PC-9 (cell line): ENCODE measurements around the gene WASHC2A. TPM values are rescaled to one million over a fixed set of nuclear protein-coding genes. Genes with fewer than 3 reads are reported as not detected.
"Not testable (repeated sequence)": the region's sequence is repeated elsewhere in the genome, so short reads cannot be mapped to it uniquely, and the experiment has no call there.

ENCODE experiments used
- BruUV-seq: library from RNA; stranded (reverse); fragments of 400-500 nt; replicated peaks from 2 replicates; lab custom pipeline; 2021; lab: Mats Ljungman, UMichigan
- CTCF ChIA-PET: fragments of 300-600 bp; sonication (Branson Sonifier 250); formaldehyde crosslinking; loops from one replicate; lab custom pipeline; 2022; ENCODE audit warnings: antibody characterized with exemption; lab: Charles Lee
- POLR2A ChIA-PET: fragments of 300-600 bp; sonication (Branson Sonifier 250); formaldehyde crosslinking; loops from one replicate; lab custom pipeline; 2022; ENCODE audit warnings: antibody characterized with exemption; ENCODE audit not compliant: unreplicated experiment; lab: Charles Lee
- DNase-seq, 2 experiments: peaks; one replicate each; pipeline versions ENCODE4 v3.0.0 to v3.0.0-alpha.2; 2015 to 2022; ENCODE audit warnings: mixed read lengths in 1 of 2
- H2AFZ ChIP-seq: fragments of 200-600 bp; sonication (generic); 2 replicates; pipeline ENCODE4 v1.8.1; 2017; ENCODE audit warnings: antibody characterized with exemption
- H3F3A ChIP-seq: fragments of 200-600 bp; sonication (generic); 2 replicates; pipeline ENCODE4 v1.8.1; 2017; ENCODE audit warnings: antibody characterized with exemption, mild to moderate bottlenecking, low read depth; ENCODE audit not compliant: insufficient read depth
- H3K27ac ChIP-seq: fragments of 200-600 bp; sonication (generic); 2 replicates; pipeline ENCODE4 v1.6.1; 2016; ENCODE audit warnings: mixed run types
- H3K27me3 ChIP-seq: fragments of 200-600 bp; sonication (generic); 2 replicates; pipeline ENCODE4 v1.6.1; 2016; ENCODE audit warnings: low read depth, mixed run types; ENCODE audit not compliant: insufficient read depth
- H3K36me3 ChIP-seq: fragments of 200-600 bp; sonication (generic); 2 replicates; pipeline ENCODE4 v1.6.1; 2016; ENCODE audit warnings: low read depth, mixed run types
- H3K4me1 ChIP-seq: fragments of 200-600 bp; sonication (generic); replicated peaks from 2 replicates; pipeline ENCODE4 v1.6.1; 2016; ENCODE audit warnings: mixed run types; ENCODE audit not compliant: insufficient read depth
- H3K4me2 ChIP-seq: fragments of 200-600 bp; sonication (generic); 2 replicates; pipeline ENCODE4 v1.6.1; 2017; ENCODE audit warnings: mixed run types
- H3K4me3 ChIP-seq: fragments of 200-600 bp; sonication (generic); 2 replicates; pipeline ENCODE4 v1.6.1; 2016; ENCODE audit warnings: mixed run types
- H3K79me2 ChIP-seq: fragments of 200-600 bp; sonication (generic); 2 replicates; pipeline ENCODE4 v1.6.1; 2017; ENCODE audit warnings: low read depth, mixed run types
- H3K9me2 ChIP-seq: fragments of 200-600 bp; sonication (generic); 2 replicates; pipeline ENCODE4 v1.8.1; 2017; ENCODE audit warnings: mild to moderate bottlenecking; ENCODE audit not compliant: insufficient read depth
- H3K9me3 ChIP-seq: fragments of 200-600 bp; sonication (generic); 2 replicates; pipeline ENCODE4 v1.8.1; 2016; ENCODE audit warnings: low read depth; ENCODE audit not compliant: insufficient read depth
- H4K20me1 ChIP-seq: fragments of 200-600 bp; sonication (generic); 2 replicates; pipeline ENCODE4 v1.8.1; 2017; ENCODE audit not compliant: insufficient read depth
- EZH2 ChIP-seq: fragments of 200-600 bp; sonication (generic); IDR thresholded peaks from 2 replicates; pipeline ENCODE4 v1.8.0; 2017; ENCODE audit warnings: antibody characterized with exemption, low read depth
- intact Hi-C: fragments of 100-400 bp; cut with micrococcal nuclease; formaldehyde crosslinking; loops from one replicate; pipeline ENCODE4 v1.10.0; 2022; ENCODE audit not compliant: unreplicated experiment
- total RNA-seq: library from RNA; stranded (reverse); gene quantifications from 2 replicates; pipeline ENCODE4 v1.2.3, GENCODE V29; 2021
- TF ChIP-seq, protein P1 (sequence below): fragments of 200-600 bp; sonication (generic); conservative IDR thresholded peaks from 2 replicates; pipeline ENCODE4 v1.6.1; 2017; ENCODE audit warnings: mixed run types, antibody characterized with exemption, mild to moderate bottlenecking, moderate library complexity

The WASHC2A gene
- total RNA-seq, 1 experiment from 2014 or later, result 42.6 TPM

DNA sequence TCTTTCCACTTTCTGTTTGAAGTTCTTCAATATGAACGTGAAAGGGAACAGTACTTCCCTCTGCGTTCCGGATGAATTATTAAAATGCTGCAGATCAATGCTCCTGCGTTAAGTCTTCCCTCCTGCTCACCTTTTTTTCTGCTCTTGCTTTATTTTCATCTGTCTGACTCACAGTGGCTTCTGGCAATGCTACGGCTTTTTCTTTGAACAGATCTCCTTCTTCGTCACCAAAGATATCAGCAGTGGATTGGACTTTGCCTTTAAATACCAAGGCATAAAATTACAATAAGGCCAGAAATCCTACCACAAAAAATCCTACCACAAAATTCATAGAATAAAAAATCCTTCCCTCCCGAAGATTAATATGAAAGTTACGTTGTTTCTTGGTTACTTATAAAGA lies 11.1 kb upstream of the WASHC2A start:
- H3K27me3 ChIP-seq, H3K9me2 ChIP-seq, H3K27ac ChIP-seq, H4K20me1 ChIP-seq, H3K4me2 ChIP-seq, H3K9me3 ChIP-seq, H3F3A ChIP-seq, H3K36me3 ChIP-seq, CTCF ChIA-PET, POLR2A ChIA-PET, H3K4me1 ChIP-seq, DNase-seq, H3K4me3 ChIP-seq, intact Hi-C loops, H2AFZ ChIP-seq, H3K79me2 ChIP-seq, BruUV-seq: not testable (repeated sequence)

DNA sequence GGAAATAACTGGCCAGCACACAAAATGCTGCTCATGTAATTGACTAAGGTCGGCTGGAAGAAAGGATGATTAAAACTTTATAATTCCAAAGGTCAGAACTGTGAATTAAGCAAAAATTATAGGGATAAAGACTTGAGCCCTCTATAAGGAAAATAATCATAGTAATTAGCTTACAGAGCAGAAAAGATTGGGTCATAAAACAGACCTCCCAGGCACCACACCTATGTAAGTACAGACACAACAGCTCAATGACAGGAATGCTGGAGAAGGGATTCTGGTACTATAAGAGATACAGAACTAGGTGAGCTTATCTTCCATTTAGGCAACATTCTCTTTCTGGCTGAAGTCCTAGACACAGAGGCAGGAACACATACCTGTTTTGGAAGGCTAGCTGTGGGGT lies 9.0 kb upstream of the WASHC2A start:
- H3K4me1 ChIP-seq, POLR2A ChIA-PET, H3K9me2 ChIP-seq, H3K79me2 ChIP-seq, H3K9me3 ChIP-seq, H2AFZ ChIP-seq, H3K4me3 ChIP-seq, H4K20me1 ChIP-seq, CTCF ChIA-PET, H3K27me3 ChIP-seq, H3F3A ChIP-seq, DNase-seq, BruUV-seq, H3K36me3 ChIP-seq, intact Hi-C loops, H3K27ac ChIP-seq, H3K4me2 ChIP-seq: not testable (repeated sequence)

DNA sequence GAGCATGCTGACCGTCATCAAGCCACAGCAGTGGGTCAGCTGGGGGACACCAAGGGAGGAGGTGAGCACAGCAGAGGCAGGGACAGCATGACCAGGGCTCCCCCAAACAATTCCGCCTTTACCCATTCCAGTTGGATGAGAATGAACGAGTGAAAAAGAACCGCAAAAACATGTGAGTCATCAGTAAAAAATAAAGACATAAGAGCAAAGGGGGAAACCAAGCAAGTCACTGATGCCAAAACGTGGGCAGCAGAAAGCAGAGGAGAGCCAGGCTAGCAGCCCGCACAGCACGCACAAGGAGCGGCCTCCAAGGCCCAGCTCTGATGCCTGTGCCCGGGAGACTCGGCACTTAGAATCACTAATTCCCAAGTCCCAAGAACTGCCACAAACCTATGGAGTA lies 7.8 kb upstream of the WASHC2A start:
- H3K9me3 ChIP-seq, CTCF ChIA-PET, DNase-seq, H3K9me2 ChIP-seq, H2AFZ ChIP-seq, H3K4me2 ChIP-seq, H3K27me3 ChIP-seq, BruUV-seq, H3K27ac ChIP-seq, H3K4me3 ChIP-seq, POLR2A ChIA-PET, H4K20me1 ChIP-seq, H3F3A ChIP-seq, H3K79me2 ChIP-seq, intact Hi-C loops, H3K4me1 ChIP-seq, H3K36me3 ChIP-seq: not testable (repeated sequence)

DNA sequence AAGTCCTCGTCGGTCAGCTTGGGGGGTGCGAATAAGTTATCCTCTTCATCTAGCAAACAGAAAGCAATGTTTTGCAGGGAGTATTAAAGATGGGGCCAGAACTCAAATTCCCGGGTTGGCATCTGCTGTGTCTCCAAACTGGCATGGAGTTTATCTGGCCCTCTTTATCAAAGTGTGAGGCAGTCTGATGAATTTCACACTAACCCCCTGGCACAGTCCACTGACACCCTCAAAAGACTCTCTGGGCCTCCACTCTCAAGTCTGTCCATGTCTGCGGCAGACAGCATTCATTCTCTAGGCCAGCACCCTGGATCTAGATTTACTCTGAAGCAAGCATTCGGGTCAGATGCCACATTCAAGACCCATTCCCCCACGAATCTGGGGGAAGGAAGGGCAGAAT lies 6.2 kb upstream of the WASHC2A start:
- CTCF ChIA-PET, DNase-seq, H3K27ac ChIP-seq, H3K36me3 ChIP-seq, H3K4me1 ChIP-seq, H3K4me3 ChIP-seq, BruUV-seq, H4K20me1 ChIP-seq, H2AFZ ChIP-seq, intact Hi-C loops, H3K79me2 ChIP-seq, H3K9me2 ChIP-seq, H3K9me3 ChIP-seq, H3F3A ChIP-seq, H3K27me3 ChIP-seq, POLR2A ChIA-PET, H3K4me2 ChIP-seq: not testable (repeated sequence)

DNA sequence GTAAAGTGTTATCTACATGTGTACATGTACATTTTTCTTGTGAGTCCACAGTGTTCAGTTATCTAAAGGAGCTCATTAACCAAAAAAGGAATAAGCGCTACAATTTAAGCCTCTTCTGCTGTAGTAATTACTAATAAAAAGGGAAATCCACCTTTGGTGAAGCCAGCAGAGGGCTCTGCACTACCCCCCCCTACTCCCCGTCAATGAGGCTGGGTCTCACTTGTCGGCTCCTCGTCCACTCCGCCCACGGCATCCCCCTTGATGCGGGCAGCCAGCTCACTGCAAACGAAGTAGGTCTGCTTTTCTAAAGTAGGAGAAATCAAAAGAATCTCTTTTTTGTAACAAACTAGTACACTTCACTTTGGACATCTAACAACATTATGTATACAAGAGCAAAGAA lies 4.7 kb upstream of the WASHC2A start:
- CTCF ChIA-PET, result no interaction called here
- Histone ChIP-seq H2AFZ (no peak overlapping the region), H3K4me1 (no peaks in the 10 kb centered on the region; the same call in 1 of the 2 replicates), H3K9me3 (no peaks in the 10 kb centered on the region), H3K79me2 (no peaks in the 10 kb centered on the region), H3K4me3 (no peak overlapping the region), H3K27me3 (no peaks in the 10 kb centered on the region), H3K27ac (no peak overlapping the region), H3K4me2 (no peak overlapping the region), H3K9me2 (no peaks in the 10 kb centered on the region), H4K20me1 (no peaks in the 10 kb centered on the region), H3K36me3 (no peaks in the 10 kb centered on the region), H3F3A (no peaks in the 10 kb centered on the region)
- POLR2A ChIA-PET, result no interaction called here
- no TSS peak for BruUV-seq
- intact Hi-C loops, result no loop called here
- DNase-seq, result no peak
- no peak for TF ChIP-seq EZH2
- TF ChIP-seq, protein P1, sequence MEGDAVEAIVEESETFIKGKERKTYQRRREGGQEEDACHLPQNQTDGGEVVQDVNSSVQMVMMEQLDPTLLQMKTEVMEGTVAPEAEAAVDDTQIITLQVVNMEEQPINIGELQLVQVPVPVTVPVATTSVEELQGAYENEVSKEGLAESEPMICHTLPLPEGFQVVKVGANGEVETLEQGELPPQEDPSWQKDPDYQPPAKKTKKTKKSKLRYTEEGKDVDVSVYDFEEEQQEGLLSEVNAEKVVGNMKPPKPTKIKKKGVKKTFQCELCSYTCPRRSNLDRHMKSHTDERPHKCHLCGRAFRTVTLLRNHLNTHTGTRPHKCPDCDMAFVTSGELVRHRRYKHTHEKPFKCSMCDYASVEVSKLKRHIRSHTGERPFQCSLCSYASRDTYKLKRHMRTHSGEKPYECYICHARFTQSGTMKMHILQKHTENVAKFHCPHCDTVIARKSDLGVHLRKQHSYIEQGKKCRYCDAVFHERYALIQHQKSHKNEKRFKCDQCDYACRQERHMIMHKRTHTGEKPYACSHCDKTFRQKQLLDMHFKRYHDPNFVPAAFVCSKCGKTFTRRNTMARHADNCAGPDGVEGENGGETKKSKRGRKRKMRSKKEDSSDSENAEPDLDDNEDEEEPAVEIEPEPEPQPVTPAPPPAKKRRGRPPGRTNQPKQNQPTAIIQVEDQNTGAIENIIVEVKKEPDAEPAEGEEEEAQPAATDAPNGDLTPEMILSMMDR, result no peak

DNA sequence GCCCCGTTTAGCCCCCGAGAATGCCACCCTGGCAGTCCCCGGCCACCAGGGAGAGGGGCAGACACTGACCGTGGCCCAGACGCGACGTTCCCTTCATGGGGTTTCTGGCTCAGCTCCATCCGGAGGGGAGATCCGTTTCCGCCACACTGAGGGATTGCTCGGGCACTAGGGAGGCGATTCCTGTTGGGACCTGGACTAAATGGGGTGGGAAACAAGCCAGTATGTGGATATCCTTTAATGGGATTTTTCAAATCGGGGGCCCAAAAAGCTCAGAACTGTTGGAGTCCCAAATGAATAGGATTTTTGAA lies 552 bp downstream of the WASHC2A start:
- H3K27me3 ChIP-seq, H3K9me3 ChIP-seq, H4K20me1 ChIP-seq, H3K4me1 ChIP-seq, H3K79me2 ChIP-seq, H3K36me3 ChIP-seq, BruUV-seq, intact Hi-C loops, POLR2A ChIA-PET, H3K27ac ChIP-seq, H3F3A ChIP-seq, H3K9me2 ChIP-seq, CTCF ChIA-PET: not testable (repeated sequence)
- Histone ChIP-seq H2AFZ (peak overlapping the region; percentile 52; the same call in 1 of the 2 replicates), H3K4me3 (peak overlapping the region; percentile 77; the same call in 1 of the 2 replicates), H3K4me2 (peak overlapping the region; percentile 86)
- DNase-seq, result peak in 1 of 2 experiments; percentile 19

DNA sequence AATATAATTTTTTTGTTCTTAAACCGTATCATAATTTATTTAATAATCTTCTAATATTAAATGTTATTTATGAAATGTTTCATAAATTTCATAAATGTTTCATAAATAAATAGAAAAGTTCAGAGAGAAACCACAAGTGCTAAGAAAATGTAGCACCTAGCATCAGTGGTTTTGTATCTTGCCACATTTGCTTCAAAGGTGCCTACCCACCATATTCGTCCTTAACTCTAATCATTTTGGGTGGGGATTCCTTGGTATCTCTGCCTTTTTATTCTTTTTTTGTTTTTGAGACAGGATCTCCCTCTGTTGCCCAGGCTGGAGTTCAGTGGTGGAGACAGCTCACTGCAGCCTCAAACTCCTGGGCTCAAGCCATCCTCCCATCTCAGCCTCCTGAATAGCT lies 7.4 kb downstream of the WASHC2A start:
- H3K27me3 ChIP-seq, H3K36me3 ChIP-seq, H3K9me2 ChIP-seq, H3K79me2 ChIP-seq, H3K9me3 ChIP-seq, DNase-seq, H3K4me2 ChIP-seq, BruUV-seq, intact Hi-C loops, H3F3A ChIP-seq, H4K20me1 ChIP-seq, H3K27ac ChIP-seq, H2AFZ ChIP-seq, POLR2A ChIA-PET, CTCF ChIA-PET, H3K4me1 ChIP-seq, H3K4me3 ChIP-seq: not testable (repeated sequence)
